ENCODE data around the gene ZMYND19.
"Not testable (repeated sequence)": the region's sequence is repeated elsewhere in the genome, so short reads cannot be mapped to it uniquely, and the experiment has no call there.

The ZMYND19 gene

DNA sequence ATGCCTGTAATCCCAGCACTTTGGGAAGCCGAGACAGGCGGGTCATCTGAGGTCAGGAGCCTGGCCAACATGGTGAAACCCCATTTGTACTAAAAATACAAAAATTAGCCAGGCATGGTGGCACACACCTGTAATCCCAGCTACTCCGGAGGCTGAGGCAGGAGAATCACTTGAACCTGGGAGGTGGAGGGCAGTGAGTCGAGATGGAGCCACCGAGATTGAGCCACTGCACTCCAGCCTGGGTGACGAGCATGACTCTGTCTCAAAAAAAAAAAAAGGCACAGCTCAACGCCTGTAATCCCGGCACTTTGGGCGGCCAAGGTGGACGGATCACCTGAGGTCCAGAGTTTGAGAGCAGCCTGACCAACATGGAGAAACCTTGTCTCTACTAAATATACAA, 36.7 kb downstream of the ZMYND19 start:
- not testable (repeated sequence) for DNase-seq

DNA sequence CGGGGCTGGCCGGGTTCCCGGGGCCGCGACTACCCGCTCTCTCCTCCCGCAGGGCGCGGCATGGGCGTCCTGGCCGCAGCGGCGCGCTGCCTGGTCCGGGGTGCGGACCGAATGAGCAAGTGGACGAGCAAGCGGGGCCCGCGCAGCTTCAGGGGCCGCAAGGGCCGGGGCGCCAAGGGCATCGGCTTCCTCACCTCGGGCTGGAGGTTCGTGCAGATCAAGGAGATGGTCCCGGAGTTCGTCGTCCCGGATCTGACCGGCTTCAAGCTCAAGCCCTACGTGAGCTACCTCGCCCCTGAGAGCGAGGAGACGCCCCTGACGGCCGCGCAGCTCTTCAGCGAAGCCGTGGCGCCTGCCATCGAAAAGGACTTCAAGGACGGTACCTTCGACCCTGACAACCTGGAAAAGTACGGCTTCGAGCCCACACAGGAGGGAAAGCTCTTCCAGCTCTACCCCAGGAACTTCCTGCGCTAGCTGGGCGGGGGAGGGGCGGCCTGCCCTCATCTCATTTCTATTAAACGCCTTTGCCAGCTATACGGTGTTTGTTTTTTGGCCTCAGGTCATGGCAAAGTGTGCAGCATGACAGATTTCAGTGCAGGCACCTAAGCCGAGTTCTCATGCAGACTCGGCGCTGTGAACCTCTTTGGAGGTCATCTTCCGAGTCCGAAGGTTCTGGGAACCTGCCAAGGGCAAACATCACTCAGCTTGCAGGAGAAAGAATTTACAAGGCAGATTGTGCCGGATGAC, 38.1 kb downstream of the ZMYND19 start:
- no peak for DNase-seq

DNA sequence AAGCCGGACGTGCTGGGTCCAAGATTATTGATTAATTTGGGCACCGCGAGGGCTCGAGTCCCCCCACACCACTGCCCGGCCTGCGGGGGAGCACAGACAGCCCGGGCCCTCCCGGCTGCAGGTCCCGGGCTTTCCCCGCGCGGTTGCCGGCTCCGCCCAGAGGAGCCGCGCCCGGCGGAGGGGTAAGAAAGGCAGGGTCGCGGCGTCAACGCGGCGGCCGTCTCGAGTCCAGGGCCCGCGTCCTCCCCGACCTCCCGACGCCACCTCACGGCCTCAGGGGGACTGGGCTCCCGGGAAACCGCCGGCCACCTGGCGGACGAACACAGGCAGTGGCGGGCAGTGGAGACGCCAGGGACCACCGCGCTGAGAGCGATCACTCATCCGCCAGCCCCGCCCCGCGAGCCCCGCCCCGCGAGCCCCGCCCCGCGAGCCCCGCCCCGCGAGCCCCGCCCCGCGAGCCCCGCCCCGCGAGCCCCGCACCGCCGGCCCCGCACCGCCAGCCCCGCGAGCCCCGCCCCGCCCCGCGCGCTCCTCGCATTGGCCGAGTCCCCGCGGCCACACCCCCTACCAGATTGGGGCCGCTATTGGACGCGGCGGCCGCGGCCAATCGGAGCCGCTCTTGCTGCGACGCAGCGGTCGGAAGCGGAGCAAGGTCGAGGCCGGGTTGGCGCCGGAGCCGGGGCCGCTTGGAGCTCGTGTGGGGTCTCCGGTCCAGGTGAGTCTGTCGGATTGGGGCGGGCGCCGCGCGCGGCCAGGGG, 38.9 kb downstream of the ZMYND19 start, which contains the start of gene MRPL41:
Gene MRPL41, plus strand, starts transcription at position 616 of the 758 bp plus-strand sequence. CDS start 203 bp downstream, outside the sequence.
- DNase-seq, result peak; percentile 61

DNA sequence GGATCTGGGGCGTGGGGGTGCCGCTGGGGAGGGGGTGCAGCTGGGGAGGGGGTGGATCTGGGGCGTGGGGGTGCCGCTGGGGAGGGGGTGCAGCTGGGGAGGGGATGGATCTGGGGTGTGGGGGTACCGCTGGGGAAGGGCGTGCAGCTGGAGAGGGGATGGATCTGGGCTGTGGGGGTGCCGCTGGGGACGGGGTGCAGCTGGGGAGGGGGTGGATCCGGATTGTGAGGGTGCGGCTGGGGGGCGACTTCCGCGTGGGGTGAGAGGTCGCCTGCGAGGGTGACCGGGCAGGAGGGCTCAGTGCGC, 39.4 kb downstream of the ZMYND19 start:
- DNase-seq, result not testable (repeated sequence)

DNA sequence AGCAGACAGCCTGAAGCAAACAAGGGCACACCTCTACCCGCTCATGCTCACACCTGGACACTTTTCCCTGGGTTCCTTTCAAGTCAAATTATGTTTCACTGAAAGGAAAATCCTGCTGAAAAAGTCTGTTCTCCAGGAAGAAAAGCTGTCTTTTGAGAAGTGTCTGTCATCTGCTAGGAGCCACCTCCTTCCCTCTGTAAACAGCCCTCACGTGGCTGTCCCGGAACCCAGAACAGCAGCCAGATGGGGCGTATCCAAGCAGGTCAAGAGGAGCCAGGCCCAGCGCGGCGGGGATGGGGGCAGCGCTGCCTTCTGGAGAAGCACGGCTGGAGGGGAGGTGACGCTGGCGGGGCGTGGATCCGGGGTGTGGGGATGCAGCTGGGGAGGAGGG, 40.1 kb downstream of the ZMYND19 start, which contains the start of gene PNPLA7:
Gene PNPLA7, minus strand, starts transcription at position 172 of the 391 bp plus-strand sequence. CDS start 205 bp downstream, outside the sequence.
- peak; percentile 83 for DNase-seq

DNA sequence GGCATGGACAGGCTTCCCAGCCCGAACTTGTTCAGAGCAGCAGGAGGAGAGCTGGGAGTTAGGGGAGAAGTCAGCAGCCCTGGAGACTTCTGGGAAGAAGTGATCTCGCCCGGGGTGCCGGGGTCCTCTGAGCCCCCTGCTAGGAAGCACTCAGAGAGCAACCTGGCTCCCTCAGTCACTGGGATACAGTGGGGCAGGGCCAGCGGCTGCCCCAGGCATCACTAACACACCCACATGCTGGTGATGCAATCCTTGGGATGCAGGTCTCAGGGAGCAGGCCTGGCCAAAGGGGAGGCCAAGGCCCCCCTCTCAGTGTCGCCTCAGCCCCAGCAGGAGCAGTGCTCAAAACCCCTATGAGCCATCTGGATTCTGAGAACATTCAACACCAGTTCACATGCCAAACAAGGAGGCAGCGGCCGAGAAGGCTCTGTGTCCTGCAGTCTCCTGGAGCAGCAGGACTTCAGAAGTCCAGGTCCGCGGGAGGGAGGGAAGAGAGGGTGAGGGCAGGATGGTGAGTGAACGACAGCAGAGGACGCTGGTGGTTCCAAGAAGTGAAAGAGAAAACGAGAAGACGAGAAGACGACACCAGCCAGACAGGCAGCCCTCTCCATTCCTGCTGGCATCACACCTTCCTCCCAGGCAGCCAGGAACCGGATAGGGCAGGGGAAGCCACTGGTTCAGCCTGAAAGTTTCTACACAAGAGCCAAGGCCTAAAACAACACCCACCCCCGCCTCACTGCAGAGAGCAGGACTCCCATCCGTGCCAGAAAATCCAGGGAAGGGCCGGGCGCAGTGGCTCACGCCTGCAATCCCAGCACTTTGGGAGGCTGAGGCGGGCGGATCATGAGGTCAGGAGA, 42.4 kb downstream of the ZMYND19 start:
- DNase-seq, result no peak

DNA sequence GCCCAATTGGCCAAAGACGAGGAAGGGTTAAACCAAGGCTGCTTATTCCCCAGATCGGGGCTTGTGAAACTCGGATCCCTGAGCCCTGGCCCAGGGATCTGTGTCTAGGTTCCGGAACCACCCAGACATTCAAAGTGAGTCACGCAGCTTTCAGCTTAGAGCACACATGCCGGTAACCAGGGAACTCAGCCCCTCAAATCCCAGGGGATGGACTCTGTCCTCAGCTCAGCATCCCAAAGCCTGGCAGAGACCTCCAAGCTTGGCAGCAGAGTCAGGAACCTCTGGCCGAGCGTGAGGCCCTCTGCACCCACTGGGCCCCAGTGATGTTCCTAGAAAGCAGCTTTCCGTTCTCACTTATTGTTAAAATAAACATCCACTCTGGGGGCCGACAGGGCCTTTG, 45.2 kb downstream of the ZMYND19 start:
- no peak for DNase-seq

DNA sequence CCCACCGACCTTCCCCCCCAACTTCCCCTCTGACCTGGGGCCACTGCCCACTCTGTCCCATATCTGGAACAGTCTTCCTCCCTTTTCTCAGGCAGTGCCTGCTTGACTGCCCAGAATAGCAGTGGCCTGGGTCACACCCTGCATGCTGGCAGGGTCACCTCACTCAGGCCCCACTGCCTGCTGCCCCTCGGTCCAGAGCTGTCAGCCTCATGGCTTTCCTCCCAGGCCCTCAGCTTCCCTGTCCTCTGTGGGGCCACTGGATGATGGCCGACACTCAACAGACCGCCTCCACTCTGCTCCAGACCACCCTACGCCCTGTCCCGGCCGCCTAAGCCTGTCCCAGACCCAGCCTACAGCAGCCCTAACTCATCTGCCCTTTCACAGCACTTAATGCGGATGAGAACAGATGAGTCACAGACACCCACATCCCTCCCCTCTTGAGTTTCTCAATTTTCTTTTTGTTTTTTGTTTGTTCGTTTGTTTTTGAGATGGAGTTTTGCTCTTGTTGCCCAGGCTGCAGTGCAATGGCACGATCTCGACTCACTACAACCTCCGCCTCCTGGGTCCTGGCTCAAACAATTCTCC, 46.0 kb downstream of the ZMYND19 start:
- no peak for DNase-seq

DNA sequence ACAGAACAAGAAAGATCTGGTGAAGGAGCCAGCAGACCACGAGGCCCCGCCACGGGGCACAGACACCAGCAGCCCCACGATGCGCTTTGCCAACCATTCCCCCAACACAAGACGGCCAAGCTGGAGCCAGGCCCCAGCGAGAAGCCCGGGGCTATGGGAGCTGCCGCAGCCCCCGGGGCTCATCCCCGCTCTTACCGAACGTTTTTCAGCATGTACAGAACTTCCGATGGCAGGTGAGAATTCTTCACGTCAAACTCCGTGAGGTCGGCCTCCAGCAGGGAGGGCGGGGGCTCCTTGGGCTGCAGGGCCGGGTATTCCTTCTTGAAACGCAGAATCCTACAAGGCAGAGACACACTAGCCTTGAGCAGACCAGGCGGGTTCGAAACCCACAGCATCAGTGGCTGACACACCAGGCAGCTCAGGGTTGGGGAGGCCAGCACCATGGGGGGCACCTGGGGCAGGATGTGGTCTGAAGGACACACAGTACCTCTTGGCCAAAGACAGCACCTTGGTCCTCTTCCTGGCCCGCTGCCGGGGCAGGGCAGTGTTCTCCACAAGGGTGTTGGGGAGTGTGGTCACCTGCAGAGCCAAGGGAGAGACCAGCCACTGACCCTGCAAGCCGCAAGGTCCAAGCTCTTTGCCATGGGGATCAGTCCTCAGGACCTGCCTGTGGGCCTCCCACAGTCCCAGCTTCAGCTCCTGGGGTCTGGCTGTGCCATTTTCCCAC, 46.9 kb downstream of the ZMYND19 start:
- DNase-seq, result no peak

DNA sequence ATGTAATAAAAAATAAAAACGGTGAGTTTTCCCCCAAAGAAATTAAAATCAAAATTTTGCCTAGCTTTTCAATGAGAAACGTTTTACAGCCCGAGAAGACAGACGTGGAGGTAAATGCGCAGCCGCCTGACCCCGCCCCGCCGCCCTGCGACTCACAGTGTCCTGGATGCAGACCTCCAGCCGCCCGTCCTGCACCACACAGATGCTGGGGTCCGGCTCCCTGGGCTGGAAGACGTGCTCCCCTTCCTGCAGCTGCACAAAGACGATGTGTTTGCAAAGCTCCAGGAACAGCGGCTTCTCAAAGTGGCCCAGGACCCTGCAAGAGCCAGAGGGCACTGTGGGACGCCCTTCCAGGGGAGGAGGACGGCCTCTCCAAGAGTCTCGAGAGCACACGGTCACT, 47.8 kb downstream of the ZMYND19 start:
- DNase-seq, result no peak

DNA sequence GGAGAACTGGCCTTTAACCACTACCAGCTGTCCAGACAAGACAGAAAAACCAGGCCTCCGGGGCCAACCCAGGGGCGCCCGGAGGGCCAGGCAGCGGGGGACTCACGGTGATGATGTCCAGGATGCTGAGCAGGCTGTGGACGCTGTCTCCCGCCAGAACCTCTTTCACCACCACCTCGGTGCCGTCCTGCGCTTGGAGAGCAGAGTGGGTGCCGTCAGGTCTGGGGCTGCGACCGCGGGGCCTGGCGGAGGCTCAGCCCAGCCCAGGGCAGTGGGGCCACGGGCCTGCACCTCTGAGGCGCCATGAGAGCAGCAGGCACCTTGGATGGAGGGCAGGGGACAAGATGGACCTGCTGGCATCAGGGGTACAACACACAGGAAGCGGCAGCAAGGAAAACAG, 49.8 kb downstream of the ZMYND19 start:
- DNase-seq, result no peak

DNA sequence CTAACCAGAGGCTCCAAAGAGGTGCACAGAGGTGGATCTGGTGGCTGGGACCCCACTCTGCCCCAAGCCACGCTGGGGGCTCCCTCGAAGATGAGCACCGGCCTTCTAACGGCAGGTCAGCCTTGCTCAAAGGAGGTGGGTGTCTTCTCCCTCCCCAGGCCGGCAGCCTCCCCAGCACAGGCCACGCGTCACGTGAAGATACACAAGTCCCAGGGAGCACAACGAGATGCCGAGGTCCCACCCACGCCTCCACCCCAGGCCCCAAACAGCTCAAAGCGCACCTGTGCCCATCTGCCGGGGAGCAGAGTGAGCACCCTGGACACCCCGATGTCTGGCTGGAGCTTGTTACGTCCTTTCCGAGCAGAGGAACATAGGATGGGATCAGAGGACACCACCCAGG, 52.3 kb downstream of the ZMYND19 start:
- no peak for DNase-seq

DNA sequence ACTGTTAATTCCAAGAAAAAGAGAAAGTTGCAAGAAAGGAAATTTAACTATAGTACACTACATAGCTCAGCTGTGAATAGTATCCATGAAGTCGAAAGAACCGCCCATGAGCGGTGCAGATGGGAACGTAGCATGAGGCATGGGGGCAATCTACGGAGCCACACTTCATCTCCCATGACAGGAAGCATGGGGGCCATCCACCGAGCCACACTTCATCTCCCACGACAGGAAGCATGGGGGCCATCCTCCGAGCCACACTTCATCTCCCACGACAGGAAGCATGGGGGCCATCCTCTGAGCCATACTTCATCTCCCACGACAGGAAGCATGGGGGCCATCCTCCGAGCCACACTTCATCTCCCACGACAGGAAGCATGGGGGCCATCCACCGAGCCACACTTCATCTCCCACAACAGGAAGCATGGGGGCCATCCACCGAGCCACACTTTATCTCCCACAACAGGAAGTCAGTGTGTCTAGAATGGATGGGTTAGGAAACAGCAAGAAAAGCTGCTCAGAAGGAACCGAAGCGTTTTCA, 53.6 kb downstream of the ZMYND19 start:
- not testable (repeated sequence) for DNase-seq

DNA sequence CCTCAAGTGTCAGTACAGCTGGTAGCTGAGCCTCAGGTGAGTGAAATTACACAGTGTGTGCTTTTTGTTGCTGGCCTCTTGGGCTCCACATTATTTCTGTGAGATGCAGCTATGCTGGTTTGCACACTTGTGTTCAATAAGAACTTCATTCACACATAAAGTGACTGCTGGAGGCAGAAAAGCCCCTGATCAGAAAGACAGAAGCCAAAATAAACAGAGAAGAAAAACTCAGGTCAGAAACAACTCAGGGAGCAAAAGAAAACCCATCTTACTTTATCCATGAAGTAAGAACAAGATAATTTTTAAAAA, 55.2 kb downstream of the ZMYND19 start:
- DNase-seq, result no peak

DNA sequence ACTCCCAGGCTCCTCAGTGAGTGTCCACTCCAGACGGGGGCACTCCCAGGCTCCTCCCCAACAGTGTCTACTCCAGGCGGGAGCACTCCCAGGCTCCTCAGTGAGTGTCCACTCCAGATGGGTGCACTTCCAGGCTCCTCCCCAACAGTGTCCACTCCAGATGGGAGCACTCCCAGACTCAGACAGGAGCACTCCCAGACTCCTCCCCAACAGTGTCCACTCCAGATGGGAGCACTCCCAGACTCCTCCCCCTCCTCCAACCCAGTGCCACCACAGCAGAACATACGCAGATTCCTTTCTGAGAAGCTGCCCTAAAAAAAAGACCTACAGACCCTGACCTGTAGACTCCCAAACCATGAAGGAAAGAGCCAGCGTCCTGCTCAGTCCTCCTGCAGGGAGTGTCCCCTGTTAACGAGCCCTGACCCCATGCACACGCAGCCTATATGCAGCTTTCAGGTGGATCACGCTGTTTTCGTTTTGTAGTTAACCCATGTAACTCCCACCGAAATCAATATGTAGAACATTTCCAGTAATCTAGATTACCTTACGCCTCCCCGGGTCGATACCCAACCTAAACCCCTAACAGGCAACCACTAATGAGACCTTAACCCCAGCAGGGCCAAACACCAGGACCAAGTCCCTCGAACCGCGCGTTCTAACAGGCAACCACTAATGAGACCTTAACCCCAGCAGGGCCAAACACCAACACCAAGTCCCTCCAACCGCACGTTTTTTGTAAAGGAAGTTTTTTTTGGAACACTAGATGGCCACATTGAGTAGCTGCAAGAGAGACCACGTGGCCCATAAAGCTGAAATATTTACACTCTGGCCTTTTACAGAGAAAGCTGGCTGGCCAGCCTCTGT, 55.8 kb downstream of the ZMYND19 start:
- peak; percentile 59 for DNase-seq

DNA sequence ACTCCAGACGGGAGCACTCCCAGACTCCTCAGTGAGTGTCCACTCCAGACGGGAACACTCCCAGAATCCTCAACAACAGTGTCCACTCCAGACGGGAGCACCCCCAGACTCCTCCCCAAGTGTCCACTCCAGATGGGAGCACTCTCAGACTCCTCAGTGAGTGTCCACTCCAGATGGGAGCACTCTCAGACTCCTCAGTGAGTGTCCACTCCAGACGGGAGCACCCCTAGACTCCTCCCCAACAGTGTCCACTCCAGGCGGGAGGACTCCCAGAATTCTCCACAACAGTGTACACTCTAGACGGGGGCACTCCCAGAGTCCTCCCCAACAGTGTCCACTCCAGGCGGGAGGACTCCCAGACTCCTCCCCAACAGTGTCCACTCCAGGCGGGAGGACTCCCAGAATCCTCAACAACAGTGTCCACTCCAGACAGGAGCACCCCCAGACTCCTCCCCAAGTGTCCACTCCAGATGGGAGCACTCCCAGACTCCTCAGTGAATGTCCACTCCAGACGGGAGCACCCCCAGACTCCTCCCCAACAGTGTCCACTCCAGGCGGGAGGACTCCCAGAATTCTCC, 57.3 kb downstream of the ZMYND19 start:
- not testable (repeated sequence) for DNase-seq

Measured in DMS79 treated with DMSO at 0.1 percent for 48 hours (cell line).